ENCODE results near the gene PDK2. TPM values are rescaled to one million over a fixed set of nuclear protein-coding genes. Genes with fewer than 3 reads are reported as not detected.
A peak's percentile ranks its signal among the peaks of the same experiment; 100 is the strongest.

Gene PDK2
- total RNA-seq, 4 donors from 2014 or later, result 42.5 to 79.3 (median 64.5) TPM

GRCh38 chr17:50053654-50053960 is 41.5 kb upstream of the PDK2 start:
- no peak for DNase-seq
- no peak overlapping the region for H3K4me3 ChIP-seq (replicated peaks in 1 of 3)
- peaks cover 0 to 5% of the 10 kb centered on the region in 2 donors for H3K36me3 ChIP-seq
- peaks cover 9 to 53% of the 10 kb centered on the region in 2 donors for H3K4me1 ChIP-seq
- TF ChIP-seq POLR2A (IDR thresholded peaks at IDR 0.05), result no peak
- TF ChIP-seq, protein P1, sequence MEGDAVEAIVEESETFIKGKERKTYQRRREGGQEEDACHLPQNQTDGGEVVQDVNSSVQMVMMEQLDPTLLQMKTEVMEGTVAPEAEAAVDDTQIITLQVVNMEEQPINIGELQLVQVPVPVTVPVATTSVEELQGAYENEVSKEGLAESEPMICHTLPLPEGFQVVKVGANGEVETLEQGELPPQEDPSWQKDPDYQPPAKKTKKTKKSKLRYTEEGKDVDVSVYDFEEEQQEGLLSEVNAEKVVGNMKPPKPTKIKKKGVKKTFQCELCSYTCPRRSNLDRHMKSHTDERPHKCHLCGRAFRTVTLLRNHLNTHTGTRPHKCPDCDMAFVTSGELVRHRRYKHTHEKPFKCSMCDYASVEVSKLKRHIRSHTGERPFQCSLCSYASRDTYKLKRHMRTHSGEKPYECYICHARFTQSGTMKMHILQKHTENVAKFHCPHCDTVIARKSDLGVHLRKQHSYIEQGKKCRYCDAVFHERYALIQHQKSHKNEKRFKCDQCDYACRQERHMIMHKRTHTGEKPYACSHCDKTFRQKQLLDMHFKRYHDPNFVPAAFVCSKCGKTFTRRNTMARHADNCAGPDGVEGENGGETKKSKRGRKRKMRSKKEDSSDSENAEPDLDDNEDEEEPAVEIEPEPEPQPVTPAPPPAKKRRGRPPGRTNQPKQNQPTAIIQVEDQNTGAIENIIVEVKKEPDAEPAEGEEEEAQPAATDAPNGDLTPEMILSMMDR (IDR thresholded peaks at IDR 0.05), result no peak
- WGBS, 2 donors, result 62 to 74% methylated on average over 3 of the region's 3 CpGs
- H3K27me3 ChIP-seq, result no peaks in the 10 kb centered on the region
- intact Hi-C loops (cut with DNase I), result no loop called here
- H3K27ac ChIP-seq, result peak overlapping the region in 2 of 3 donors; percentile 49 to 50
- H3K9me3 ChIP-seq, result no peaks in the 10 kb centered on the region

DNA sequence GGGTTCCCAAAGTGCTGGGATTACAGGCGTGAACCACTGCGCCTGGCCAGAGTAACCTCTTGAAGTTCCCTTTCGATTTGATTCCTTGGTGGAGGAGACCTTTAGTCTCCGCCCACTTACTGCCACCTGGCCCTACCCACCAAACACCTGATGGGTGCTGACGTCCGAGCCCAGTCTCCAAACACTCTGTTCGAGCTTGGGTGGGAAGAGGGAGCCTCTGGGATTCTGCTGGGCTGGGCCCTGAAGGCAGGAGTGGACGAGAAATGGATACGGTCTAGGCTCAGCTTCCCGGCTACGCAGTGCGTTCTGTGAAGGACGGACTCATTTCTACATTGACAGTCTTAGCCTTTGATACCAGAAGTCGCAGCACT is 40.1 kb upstream of the PDK2 start:
- TF ChIP-seq, protein P1 (IDR thresholded peaks at IDR 0.05), result peak in 1 of 6 experiments; percentile 3
- TF ChIP-seq POLR2A (IDR thresholded peaks at IDR 0.05), result peak; percentile 91 to 97
- intact Hi-C loops (cut with DNase I), result no loop called here
- Histone ChIP-seq H3K4me3 (replicated peaks in 1 of 3) (peak overlapping the region in 2 of 3 donors; percentile 16 to 95), H3K4me1 (peaks cover 21 to 67% of the 10 kb centered on the region in 2 donors), H3K27ac (peak overlapping the region; percentile 92 to 99 (median 93)), H3K36me3 (peaks cover 0 to 5% of the 10 kb centered on the region in 2 donors), H3K9me3 (no peaks in the 10 kb centered on the region), H3K27me3 (no peaks in the 10 kb centered on the region)
- peak; percentile 95 to 96 for DNase-seq
- WGBS, 2 donors, result 5 to 11% methylated on average over 14 of the region's 14 CpGs

GRCh38 chr17:50055426-50056216 is 39.5 kb upstream of the PDK2 start, which contains the start of gene ITGA3:
Gene ITGA3, plus strand, starts transcription at chr17:50056110. Its CDS starts 330 bp downstream, at chr17:50056440.
- DNase-seq, result peak; percentile 93 to 94
- peak within 1 kb of the TSS; percentile 87 to 95 (median 91) for H3K4me3 ChIP-seq (replicated peaks in 1 of 3)
- intact Hi-C loops (cut with DNase I), result no loop called here
- TF ChIP-seq, protein P1 (IDR thresholded peaks at IDR 0.05), result peak in 2 of 6 experiments; percentile 4 to 21
- peak; percentile 54 to 83 for TF ChIP-seq POLR2A (IDR thresholded peaks at IDR 0.05)
- H3K27ac ChIP-seq, result peak within 1 kb of the TSS; percentile 92 to 99 (median 93)
- peaks cover 0 to 5% of the 10 kb centered on the region in 2 donors for H3K36me3 ChIP-seq
- H3K9me3 ChIP-seq, result no peaks in the 10 kb centered on the region
- WGBS, 2 donors, result 0 to 1% methylated on average over 26 to 35 of the region's 65 CpGs
- H3K4me1 ChIP-seq, result peaks cover 26 to 73% of the 10 kb centered on the region in 2 donors
- H3K27me3 ChIP-seq, result no peaks in the 10 kb centered on the region

DNA sequence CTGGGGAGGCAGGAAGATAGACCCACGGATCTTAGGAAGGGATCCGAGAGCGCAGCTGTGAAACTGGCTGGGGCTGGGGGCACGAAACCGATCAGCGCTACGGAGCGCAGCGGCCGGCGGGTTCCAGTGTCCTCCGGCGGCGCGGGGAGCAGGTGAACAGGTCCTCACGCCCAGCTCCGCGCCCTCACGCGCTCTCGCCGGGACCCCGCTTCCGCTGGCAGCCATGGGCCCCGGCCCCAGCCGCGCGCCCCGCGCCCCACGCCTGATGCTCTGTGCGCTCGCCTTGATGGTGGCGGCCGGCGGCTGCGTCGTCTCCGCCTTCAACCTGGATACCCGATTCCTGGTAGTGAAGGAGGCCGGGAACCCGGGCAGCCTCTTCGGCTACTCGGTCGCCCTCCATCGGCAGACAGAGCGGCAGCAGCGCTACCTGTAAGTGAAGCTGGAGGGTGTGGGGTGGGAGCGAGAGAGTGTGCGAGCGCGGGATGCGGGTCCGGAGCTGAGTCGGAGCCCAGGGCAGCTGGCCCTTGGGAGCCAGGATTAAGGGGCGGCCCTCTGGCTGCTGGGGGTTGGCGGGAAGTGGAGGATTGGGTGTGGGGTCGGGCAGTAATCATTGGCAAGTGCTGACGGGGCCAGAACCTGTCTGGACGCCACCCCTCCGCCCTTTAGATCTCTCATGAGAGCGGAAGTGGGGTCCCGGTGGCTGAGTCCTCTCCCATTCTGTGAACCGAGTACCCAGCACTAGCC is 38.8 kb upstream of the PDK2 start:
- Histone ChIP-seq H3K4me3 (replicated peaks in 1 of 3) (peak overlapping the region; percentile 87 to 95 (median 91)), H3K4me1 (peaks cover 32 to 73% of the 10 kb centered on the region in 2 donors), H3K27ac (peak overlapping the region; percentile 92 to 99 (median 93)), H3K36me3 (peaks cover 0 to 5% of the 10 kb centered on the region in 2 donors), H3K9me3 (no peaks in the 10 kb centered on the region), H3K27me3 (no peaks in the 10 kb centered on the region)
- no peak for TF ChIP-seq POLR2A (IDR thresholded peaks at IDR 0.05)
- TF ChIP-seq, protein P1 (IDR thresholded peaks at IDR 0.05), result peak in 5 of 6 experiments; percentile 9 to 52 (median 42)
- WGBS, 2 donors, result 0 to 2% methylated on average over 18 to 21 of the region's 64 CpGs
- peak; percentile 82 to 84 for DNase-seq
- intact Hi-C loops (cut with DNase I), result no loop called here
